Esophagus squamous epithelium (tissue), 5 donors: ENCODE measurements around the gene CNTNAP2. TPM values are rescaled to one million over a fixed set of nuclear protein-coding genes. Genes with fewer than 3 reads are reported as not detected.

Experiments
- DNase-seq: peaks from one replicate; lab custom pipeline; 2025; lab: John Stamatoyannopoulos, UW
- H3K27ac ChIP-seq, 4 donors: fragments of 200-600 bp; sonication (generic); one replicate each; pipeline ENCODE4 v1.5.1; 2016 to 2019; ENCODE audit warnings: mild to moderate bottlenecking in 1 of 4
- H3K27me3 ChIP-seq, 4 donors: fragments of 200-600 bp; sonication (generic); 1 replicate in 3 of 4; 2 replicates in 1 of 4; pipeline versions ENCODE4 v1.5.1 to v1.6.0; 2017 to 2021; ENCODE audit warnings: antibody characterized with exemption in 1 of 4
- H3K36me3 ChIP-seq, 3 donors: fragments of 200-600 bp; sonication (generic); one replicate each; pipeline ENCODE4 v1.5.1; 2016 to 2019
- H3K4me1 ChIP-seq, 3 donors: fragments of 200-600 bp; sonication (generic); one replicate each; pipeline ENCODE4 v1.5.1; 2017 to 2019
- H3K4me3 ChIP-seq, 4 donors: fragments of 200-600 bp; sonication (generic); 1 replicate in 3 of 4; 2 replicates in 1 of 4; pipeline ENCODE4 v1.5.1; 2016 to 2019; ENCODE audit warnings: mild to moderate bottlenecking in 2 of 4, moderate library complexity in 1 of 4
- H3K9me3 ChIP-seq, 3 donors: fragments of 200-600 bp; sonication (generic); one replicate each; pipeline ENCODE4 v1.5.1; 2016 to 2019
- CTCF ChIP-seq, 6 experiments: fragments of 450-650 bp in 4 of 6; fragments of 200-600 bp in 2 of 6; sonication (generic) in 2 of 6; IDR thresholded peaks; one replicate each; pipeline ENCODE4 v1.5.1; 2016 to 2019; ENCODE audit warnings: antibody characterized with exemption in 6 of 6, mild to moderate bottlenecking in 4 of 6, moderate library complexity in 4 of 6
- POLR2A ChIP-seq, 4 donors: fragments of 450-650 bp; IDR thresholded peaks; one replicate each; pipeline ENCODE4 v1.6.1; 2017; ENCODE audit warnings: antibody characterized with exemption in 4 of 4, mild to moderate bottlenecking in 4 of 4, moderate library complexity in 3 of 4
- WGBS, 2 donors: methylation state at CpG; one replicate each; pipeline ENCODE4 v1.1.5; 2018; 5-methylcytosine and 5-hydroxymethylcytosine counted together
- intact Hi-C: fragments of 100-400 bp; cut with DNase I; formaldehyde crosslinking; loops from one replicate; pipeline ENCODE4 v1.15.0; 2022
- total RNA-seq, 4 donors: library from RNA; depleted of rRNA; stranded (reverse); fragments of >200 nt; gene quantifications; one replicate each; pipeline ENCODE4 v1.1.0, GENCODE V29; 2016
- donor health status: DM: yes; HTN: yes; CAD: no.

The CNTNAP2 gene
- total RNA-seq, 4 donors from 2014 or later, result 0.95 to 2.3 (median 1.2) TPM

DNA sequence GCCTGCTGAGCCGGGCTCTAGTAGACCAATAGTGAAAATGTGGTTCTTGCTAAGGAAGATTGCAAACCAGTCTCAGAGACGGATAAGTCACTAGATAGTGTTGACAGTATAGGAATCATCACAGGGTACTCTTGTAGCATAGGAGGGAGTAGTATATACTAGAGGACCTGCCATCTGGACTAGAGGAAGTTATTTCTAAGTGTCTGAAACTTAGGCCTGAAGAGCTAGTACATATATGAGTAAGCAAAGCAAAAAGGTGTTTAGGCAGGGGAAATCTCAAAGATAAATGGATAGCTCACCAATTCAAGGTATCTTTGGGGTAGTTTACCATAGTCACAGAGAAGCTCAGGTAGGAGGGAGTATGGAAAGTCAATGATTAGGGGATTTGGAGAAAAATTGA lies 428.1 kb downstream of the CNTNAP2 start:
- 46 to 71% methylated on average over 2 of the region's 2 CpGs for WGBS, 2 donors
- intact Hi-C loops, result no loop called here
- no peak overlapping the region for H3K4me3 ChIP-seq
- no peaks in the 10 kb centered on the region for H3K36me3 ChIP-seq
- no peaks in the 10 kb centered on the region for H3K9me3 ChIP-seq
- no peak for TF ChIP-seq POLR2A (IDR thresholded peaks at IDR 0.05)
- no peak for TF ChIP-seq CTCF (IDR thresholded peaks at IDR 0.05)
- H3K27ac ChIP-seq, result no peak overlapping the region
- DNase-seq, result no peak
- H3K4me1 ChIP-seq, result no peaks in the 10 kb centered on the region
- no peaks in the 10 kb centered on the region for H3K27me3 ChIP-seq

DNA sequence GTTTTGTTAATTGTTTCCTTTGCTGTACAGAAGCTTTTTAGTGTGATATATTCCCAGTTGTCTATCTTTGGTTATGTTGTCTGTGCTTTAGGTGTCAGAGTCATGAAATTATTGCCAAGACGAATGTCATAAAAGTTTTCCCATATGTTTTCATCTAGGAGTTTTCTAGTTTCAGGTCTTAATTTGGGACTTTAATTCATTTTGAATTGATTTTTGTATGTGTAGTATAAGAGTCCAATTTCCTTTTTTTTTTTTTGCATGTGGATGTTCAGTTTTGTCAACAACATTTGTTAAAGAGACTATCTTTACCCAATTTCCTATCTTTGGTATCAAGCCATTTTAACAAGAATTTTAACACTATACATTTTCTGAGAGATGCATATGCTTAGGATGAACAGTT lies 432.2 kb downstream of the CNTNAP2 start:
- H3K9me3 ChIP-seq, result no peaks in the 10 kb centered on the region
- H3K27ac ChIP-seq, result no peak overlapping the region
- no peaks in the 10 kb centered on the region for H3K4me1 ChIP-seq
- H3K36me3 ChIP-seq, result no peaks in the 10 kb centered on the region
- H3K27me3 ChIP-seq, result no peaks in the 10 kb centered on the region
- intact Hi-C loops, result no loop called here
- no peak for DNase-seq
- WGBS, 2 donors, result 54 to 58% methylated on average over 1 of the region's 1 CpG
- TF ChIP-seq POLR2A (IDR thresholded peaks at IDR 0.05), result no peak
- TF ChIP-seq CTCF (IDR thresholded peaks at IDR 0.05), result no peak
- no peak overlapping the region for H3K4me3 ChIP-seq

- Histone ChIP-seq H3K27me3 (no peaks in the 10 kb centered on the region), H3K9me3 (no peaks in the 10 kb centered on the region), H3K4me1 (no peaks in the 10 kb centered on the region), H3K36me3 (no peaks in the 10 kb centered on the region), H3K4me3 (no peak overlapping the region), H3K27ac (no peak overlapping the region)
- WGBS, 2 donors, result 39 to 41% methylated on average over 6 of the region's 6 CpGs
- TF ChIP-seq POLR2A (IDR thresholded peaks at IDR 0.05), result no peak
- TF ChIP-seq CTCF (IDR thresholded peaks at IDR 0.05), result no peak
- DNase-seq, result no peak
- intact Hi-C loops, result no loop called here
These were observed 438.0 kb downstream of the CNTNAP2 start for GRCh38 chr7:146554556-146554955.

GRCh38 chr7:146557971-146558469 lies 441.4 kb downstream of the CNTNAP2 start:
- TF ChIP-seq POLR2A (IDR thresholded peaks at IDR 0.05) (no peak), CTCF (IDR thresholded peaks at IDR 0.05) (no peak)
- intact Hi-C loops, result no loop called here
- DNase-seq, result no peak
- no peaks in the 10 kb centered on the region for H3K36me3 ChIP-seq
- H3K27ac ChIP-seq, result no peak overlapping the region
- H3K27me3 ChIP-seq, result no peaks in the 10 kb centered on the region
- 65% methylated on average over 4 of the region's 4 CpGs for WGBS, 2 donors
- no peaks in the 10 kb centered on the region for H3K4me1 ChIP-seq
- H3K9me3 ChIP-seq, result no peaks in the 10 kb centered on the region
- no peak overlapping the region for H3K4me3 ChIP-seq

GRCh38 chr7:146565872-146566271 lies 449.3 kb downstream of the CNTNAP2 start:
- Histone ChIP-seq H3K36me3 (no peaks in the 10 kb centered on the region), H3K4me3 (no peak overlapping the region), H3K4me1 (no peaks in the 10 kb centered on the region), H3K9me3 (no peaks in the 10 kb centered on the region), H3K27me3 (no peaks in the 10 kb centered on the region), H3K27ac (no peak overlapping the region)
- intact Hi-C loops, result no loop called here
- 69 to 96% methylated on average over 3 of the region's 3 CpGs for WGBS, 2 donors
- DNase-seq, result no peak
- TF ChIP-seq POLR2A (IDR thresholded peaks at IDR 0.05) (no peak), CTCF (IDR thresholded peaks at IDR 0.05) (no peak)
